Measurements from ENCODE around the gene FAM124B.

DNA sequence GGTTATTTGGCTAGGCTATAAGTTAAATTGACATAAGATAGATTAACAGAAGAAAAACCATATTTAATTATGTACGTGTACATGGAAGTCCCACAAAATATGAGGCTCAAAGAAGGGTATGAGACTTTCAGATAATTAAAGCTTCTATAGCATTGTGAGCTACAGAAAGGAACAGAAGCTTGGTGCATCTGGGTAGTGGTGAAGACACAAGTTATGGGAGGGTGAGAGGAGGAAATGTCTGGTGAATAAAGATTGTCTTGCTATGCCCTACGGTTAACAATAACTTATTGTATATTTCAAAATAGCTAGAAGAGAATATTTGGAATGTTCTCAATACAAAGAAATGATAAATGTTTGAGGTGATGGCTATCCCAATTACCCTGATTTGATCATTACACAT lies 6.8 kb upstream of the FAM124B start:
- TF ChIP-seq POLR2A (IDR thresholded peaks at IDR 0.05) = no peak
- TF ChIP-seq, protein P1, sequence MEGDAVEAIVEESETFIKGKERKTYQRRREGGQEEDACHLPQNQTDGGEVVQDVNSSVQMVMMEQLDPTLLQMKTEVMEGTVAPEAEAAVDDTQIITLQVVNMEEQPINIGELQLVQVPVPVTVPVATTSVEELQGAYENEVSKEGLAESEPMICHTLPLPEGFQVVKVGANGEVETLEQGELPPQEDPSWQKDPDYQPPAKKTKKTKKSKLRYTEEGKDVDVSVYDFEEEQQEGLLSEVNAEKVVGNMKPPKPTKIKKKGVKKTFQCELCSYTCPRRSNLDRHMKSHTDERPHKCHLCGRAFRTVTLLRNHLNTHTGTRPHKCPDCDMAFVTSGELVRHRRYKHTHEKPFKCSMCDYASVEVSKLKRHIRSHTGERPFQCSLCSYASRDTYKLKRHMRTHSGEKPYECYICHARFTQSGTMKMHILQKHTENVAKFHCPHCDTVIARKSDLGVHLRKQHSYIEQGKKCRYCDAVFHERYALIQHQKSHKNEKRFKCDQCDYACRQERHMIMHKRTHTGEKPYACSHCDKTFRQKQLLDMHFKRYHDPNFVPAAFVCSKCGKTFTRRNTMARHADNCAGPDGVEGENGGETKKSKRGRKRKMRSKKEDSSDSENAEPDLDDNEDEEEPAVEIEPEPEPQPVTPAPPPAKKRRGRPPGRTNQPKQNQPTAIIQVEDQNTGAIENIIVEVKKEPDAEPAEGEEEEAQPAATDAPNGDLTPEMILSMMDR (IDR thresholded peaks at IDR 0.05) = no peak

Data from heart left ventricle (tissue), 13 donors.